GM21528 (cell line): ENCODE results near the gene PHRF1.

ENCODE experiments used
- ATAC-seq: cut with Tn5 transposase; IDR thresholded peaks from one replicate; pipeline ENCODE4 v1.9.1; 2021; ENCODE audit warnings: mild to moderate bottlenecking, moderate library complexity; ENCODE audit not compliant: unreplicated experiment, low FRiP score

PHRF1 gene

DNA sequence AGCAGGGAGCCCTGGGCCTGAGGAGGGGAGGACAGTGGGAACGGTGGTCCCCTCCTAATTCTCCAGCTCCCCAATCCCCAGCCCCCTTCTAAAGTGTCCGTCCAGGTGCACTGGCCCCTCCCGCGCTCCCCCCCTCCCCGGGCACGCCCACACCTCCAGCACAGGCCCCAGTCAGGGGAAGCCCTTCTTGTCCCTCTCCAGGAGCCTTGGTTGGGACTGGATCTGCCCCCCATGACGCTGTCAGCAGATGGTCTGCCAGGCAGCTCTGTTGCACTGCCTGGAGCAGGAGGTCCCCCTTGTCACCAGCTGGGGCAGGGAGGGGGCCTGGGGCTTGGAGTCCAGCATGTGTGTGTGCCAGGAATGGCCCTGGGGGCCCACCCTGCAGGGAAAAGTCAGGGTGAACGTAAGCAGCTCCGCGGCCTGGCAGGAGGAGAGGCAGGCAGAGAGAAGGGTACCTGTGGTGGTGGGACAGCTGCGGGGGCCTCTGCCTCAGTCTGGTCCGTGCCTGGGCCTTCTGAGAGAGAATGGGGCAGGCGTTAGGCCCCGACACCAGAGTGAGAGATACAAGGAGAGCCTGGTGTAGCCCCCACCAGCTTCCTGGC is 37.9 kb downstream of the PHRF1 start:
- ATAC-seq, result no peak

DNA sequence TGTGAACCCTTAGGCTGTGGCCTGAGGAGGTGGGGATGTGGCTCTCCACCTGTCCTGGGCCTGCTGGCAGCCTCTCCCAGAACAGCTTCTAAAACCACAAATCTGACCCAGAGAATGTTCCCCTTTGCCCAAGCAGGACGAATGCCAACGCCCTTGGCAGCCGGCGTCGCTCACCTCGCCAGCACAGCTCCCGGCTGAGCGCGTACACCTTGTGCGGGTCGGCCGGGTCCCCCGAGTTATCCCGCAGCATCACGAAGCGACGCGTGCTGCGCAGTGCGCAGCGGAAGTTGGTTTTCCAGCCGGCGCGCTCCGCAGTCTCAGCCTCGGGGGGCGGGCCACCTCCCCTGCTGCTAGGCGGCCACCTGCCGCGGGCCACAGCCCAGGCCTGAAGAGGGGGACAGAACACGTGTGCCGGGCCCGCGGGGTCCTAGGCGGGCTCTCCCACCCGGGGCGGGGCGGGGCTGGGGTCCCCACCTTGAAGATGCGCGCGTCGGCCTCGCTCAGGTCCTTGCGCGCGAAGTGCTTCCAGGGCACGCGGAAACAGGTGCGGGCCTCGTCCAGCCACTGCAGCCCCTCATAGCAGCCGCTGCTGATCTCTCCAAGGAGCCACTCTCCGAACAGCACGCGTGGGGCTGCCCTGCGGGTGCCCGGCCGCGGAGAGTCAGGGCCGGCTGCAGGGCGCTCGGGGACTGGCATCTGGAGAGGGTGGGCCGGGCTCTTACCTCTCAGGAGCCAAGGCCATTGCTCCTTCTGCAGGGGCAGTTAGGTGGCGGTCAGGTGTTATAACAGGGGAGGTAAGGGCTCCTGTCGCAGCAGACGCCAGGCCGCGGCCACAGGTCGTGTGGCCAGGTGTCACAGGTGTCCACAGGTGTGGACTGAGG is 38.6 kb downstream of the PHRF1 start:
- ATAC-seq, result peak; percentile 1

DNA sequence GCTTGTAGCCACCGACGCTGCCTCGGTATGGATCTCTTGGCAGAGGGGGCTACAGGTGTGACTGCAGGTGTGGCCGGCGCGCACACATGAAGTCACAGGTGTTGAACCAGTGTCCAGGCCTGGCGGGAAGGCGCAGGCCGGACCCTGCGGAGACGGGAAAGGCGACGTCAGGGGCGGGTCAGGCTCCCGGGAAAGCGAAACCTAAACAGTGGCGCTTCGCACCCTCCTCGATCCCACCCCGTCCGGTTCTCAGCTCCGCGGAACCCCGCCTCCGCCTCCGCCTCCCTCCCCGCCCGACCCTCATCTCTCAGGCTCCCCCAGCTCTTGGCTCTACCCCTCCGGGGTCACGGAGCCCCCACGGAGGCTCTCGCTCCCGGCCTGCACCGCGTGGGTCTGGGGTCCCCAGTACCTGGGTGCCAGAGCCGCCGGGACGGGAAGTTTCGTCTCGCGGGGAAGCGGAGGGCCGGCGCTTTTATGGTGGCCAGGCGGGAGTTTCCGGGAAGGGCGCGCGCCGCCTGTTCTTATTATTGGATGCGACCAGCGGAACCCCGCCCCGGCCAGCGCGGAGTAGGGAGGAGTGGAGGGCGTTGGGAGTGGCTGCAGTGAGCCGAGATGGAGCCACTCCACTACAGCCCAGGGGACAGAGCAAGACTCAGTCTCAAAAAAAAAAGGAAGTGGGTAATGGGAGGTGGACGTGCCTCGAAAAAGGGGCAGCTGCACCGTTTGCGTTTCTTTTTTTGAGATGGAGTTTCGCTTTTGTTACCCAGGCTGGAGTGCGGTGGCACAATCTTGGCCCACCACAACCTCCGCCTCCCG is 39.4 kb downstream of the PHRF1 start, which contains the start of gene IRF7:
IRF7 (minus strand) TSS at position 447 of the 816 bp plus-strand sequence. CDS start 586 bp downstream, outside the sequence.
- peak; percentile 65 for ATAC-seq

DNA sequence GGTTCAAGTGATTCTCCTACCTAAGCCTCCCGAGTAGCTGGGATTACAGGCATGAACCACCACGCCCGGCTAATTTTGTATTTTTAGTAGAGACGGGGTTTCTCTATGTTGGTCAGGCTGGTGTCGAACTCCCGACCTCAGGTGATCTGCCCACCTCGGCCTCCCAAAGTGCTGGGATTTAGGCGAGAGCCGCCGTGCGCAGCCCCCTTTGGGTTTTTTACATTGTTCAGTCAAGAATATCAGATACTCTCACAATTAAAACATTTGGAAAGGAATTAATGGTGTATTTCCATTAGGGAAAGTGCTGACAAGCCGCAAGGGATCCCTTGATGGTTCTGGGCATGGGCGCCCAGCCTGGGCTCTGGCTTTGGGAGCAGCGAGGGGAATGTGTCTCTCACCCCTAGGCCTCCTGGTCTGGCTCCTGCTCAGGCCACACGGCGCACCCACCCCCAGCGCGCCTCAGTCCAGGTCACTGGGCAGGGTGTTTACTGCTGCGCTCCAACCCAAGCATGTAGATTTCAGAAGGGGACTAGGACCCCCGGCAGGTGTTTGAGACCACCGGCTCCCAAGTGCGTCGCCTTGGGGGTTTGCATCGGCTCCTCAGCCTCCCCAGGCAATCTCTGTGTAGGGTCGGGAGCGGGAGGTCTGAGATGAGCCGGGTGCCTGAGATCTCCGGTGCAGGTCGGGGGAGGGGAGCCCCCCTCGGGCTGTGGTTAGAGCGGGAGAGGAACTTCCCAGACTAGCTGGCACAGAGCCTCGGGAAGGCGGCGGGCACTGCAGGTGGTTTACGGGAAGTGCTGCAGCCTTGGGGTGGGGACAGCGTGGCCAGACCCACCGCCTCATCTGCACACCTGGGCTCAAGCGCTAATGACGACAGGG is 40.3 kb downstream of the PHRF1 start:
- ATAC-seq, result no peak

DNA sequence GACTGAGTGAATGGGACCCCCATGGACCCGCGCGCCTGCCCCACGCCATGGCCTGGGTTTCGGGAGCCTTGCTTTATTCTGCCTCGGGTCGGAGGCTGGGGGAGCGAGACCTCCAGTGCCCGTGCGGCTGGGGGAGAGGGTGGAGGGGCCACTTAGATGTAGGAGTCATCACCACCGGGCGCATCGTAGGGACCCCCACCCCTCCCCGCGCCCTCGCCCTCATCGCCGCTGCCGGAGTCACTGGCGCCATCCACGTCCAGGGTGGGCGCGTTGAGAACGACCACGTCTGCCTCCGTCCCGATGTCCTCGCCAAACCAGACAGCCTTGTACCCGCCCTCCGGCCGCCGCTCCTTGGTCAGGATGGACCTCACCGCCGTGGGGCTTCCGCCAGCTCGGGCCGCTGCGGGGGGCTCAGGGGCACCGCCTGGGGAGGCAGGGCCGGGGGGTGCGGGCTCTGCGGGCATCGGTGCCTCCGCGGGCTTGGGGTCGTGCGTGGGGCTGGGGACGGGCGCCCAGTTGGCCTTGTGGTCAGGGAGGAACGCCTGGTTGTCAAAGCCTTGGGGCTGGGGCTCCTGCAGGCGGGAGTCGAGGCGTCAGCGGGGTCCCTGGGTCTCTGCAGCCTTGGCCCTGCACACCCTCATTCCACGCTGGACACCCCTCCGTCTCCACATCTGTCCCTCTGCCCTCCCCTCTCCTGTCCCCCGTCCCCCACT is 41.1 kb downstream of the PHRF1 start:
- no peak for ATAC-seq

GRCh38 chr11:617912-618682 is 41.8 kb downstream of the PHRF1 start:
- ATAC-seq, result no peak

- ATAC-seq, result no peak
Measured at GRCh38 chr11:618856-619627, 42.8 kb downstream of the PHRF1 start.

- no peak for ATAC-seq
Measured at GRCh38 chr11:619628-620050, 43.4 kb downstream of the PHRF1 start.

DNA sequence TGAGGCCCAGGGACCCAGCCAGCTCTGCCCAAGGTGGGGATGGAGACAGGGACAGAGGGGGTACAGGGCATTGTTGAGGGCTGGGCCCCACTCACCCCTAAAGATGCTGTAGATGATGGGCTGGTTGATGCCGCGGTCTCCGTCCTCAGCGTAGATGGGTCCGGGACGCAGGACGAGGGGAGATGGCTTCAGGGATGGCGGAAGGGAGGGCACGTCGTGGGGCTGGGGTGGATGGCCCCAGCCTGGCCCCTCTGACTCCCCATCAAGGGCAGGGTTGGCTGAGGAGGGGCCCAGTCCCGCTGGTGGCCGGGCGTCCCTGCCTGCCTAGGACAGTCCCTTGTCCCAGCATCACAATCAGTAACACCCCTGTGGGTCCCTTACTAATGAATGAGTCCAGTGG is 43.9 kb downstream of the PHRF1 start:
- no peak for ATAC-seq

GRCh38 chr11:620935-621814 is 44.9 kb downstream of the PHRF1 start:
- no peak for ATAC-seq

DNA sequence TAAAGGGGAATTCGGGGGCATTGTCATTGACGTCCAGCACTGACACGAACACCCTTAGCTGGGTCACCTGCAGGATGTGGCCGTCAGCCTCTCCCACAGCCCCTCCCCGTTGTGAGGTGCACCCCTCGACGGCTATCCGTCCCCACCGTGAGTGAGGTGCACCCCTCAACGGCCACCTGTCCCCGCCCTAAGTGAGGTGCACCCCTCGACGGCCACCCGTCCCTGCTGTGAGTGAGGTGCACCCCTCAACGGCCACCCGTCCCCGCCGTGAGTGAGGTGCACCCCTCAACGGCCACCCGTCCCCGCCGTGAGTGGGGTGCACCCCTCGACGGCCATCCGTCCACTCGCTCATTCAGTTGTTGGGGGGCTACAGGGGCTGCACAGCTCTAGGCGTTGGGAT is 45.6 kb downstream of the PHRF1 start:
- no peak for ATAC-seq

DNA sequence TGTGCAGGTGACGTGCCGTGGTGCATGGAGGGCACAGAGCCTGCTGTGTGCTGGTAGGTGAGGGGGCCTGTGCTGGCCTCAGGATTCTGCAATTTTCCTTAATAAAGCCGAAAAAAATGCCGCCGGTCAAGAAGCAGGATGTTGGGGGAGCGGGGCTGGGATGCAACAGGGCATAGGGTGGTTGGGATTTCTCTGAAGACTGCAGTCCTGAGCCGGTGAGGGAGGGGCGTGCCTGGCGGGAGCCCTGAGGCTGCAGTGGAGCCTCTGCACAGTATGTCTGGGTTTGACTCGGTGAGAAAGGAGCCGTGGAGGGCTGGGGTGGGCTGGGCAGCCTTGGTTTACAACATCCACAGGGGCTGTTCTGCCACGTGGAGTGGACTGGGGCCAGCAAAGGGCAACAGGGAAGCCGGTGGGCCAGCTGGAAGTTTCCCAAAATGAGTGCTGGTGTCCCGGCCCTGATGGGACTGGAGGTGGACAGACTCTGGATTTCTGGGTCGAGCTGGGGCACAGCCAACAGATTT is 47.1 kb downstream of the PHRF1 start:
- no peak for ATAC-seq

DNA sequence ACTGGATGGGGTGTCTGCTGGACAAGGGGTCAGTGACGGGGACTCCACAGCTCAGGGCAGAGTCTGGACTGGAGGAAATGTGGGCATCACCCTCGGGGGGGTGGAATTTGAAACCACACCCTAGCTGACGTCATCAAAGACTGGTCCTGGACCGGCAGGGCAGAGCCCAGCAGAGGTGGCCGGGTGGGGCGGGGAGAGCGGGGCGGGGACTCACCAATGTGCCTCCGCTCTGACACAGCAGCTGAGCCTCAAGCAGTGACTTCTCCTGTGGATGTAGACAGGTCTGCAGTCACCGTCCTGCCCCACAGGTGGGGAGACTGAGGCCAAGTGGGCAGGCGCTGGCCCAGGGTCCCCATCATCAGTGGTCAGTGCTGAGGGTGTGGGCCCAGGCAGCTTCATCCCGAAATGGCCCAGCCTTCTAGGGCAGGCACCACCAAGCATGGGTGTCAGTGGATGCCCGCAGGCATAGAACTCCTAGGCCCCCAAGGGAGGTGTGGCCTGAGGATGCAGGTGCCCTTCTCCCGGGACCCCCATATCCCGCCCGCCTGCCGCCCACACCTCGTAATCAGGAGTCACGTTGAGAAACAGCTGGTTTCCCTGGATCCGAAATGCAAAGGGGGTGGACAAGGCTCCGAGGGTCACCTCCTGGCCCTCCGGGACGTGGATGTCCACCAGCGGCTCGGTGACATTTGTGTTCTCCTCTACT is 47.9 kb downstream of the PHRF1 start:
- ATAC-seq, result no peak

DNA sequence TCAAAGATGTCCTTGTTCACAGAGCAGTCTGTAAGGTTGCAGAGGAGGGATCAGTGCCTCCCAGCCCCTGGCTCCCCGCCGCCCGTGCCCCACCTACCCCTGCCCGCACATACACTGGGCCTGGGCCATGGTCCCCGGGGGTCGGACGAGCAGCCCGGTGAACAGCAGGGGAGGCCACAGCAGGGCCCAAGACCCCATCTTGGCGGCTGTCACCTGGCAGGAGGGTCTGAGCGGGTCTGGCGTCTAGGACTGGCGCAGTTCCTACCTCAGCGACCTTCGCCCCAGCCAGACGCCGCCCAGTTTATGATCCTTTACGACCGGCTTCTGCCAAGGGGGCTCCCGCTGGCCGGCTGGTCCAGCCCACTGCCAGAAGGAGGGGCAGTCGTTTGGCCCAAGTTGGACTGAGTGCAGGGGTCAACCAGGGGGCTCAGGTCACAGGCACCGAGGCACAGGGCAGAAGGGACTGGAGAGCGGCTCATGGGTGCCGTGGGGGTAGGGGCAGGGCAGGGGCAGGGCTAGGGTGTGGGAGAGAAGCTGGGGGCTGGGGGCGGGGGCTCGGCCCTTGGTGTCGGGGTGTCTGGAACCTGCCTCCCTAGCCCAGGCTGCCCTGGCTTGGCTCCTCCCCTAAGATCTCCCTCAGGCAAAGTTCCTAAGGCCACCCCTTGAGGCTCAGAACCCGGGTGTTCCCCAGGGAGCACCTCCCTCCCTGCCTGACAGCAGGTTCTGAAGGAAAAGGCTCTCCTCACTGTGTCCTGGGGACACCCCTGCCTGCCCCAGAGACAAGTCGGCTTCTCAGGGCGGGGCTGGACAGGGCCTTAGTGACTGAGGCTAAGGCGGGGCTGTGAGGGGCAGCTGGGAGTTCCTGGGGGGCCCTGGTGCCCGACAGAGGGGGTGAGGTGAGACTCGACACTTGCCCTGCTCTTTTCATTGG is 48.7 kb downstream of the PHRF1 start, which contains the start of gene CDHR5:
CDHR5 (minus strand) TSS at position 251 of the 931 bp plus-strand sequence; CDS start at position 198, 53 bp downstream.
- ATAC-seq, result no peak
